Anterior cingulate cortex (tissue), 58 donors: ENCODE measurements around the gene CREB3L1.

Experiments
- DNase-seq, 58 donors: peaks; one replicate each; lab custom pipeline; 2025; lab: John Stamatoyannopoulos, UW

The CREB3L1 gene

DNA sequence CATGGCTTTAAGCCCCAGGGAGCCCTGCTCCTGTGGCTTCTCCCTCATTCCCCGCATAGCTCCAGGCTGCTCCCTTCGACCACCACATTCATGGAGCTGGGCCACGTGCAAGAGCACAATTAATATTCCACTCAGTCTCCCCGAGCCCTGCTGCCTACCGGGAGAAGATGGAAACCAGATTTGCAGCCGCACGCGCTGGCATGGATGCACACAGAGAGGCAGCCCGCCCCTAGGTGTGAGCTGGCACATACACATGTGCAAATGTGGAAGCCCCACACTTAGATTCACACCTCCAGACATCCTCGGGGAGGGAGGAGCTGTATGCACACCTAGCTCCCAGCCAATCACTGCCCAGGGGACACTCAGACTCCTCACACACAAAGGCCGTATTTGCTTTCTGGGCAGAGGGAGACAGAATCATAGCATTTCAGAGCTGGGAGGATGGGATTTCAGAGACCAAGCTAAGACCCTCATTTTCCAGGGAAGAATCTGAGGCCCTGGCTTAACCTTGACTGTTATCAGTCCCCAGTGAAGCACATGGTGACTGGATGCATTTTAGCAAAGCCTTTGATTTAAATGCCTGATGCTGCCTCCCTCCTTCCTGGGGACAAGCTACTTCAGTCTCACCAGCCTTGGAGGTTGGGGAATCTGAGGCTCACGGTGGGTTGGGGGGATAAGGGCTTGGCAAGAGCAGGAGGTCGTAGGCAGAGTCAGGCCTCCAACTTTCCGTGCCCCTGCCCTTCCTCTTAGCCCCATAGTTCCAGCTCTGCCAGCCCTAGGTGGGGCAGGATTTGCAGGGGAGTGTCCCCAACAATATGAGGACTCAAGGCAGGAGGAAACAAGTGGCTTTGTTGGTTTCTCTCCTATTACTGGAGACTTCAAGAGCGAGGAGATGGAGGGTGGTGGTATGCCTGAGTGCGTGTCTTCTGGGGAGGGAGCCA, 5.3 kb upstream of the CREB3L1 start:
- no peak for DNase-seq

GRCh38 chr11:46272816-46273427, 4.5 kb upstream of the CREB3L1 start:
- DNase-seq, result no peak

GRCh38 chr11:46273511-46274205, 3.8 kb upstream of the CREB3L1 start:
- DNase-seq, result no peak

GRCh38 chr11:46275964-46276641, 1.4 kb upstream of the CREB3L1 start:
- no peak for DNase-seq

DNA sequence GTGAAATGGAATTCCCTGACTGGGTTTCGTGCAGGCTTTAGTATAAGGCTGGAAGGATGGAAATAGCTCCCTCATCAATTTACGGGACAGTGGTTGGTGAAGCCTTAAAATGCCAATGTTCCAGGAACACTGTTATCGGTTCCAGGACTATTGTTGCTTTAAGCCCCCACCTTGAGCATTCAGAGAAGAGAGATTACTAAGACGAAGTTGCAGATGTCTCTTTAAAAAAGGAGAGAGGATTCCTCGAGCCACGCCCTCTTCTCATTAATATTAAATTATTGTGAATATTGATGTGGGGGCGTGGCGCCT, 195 bp upstream of the CREB3L1 start:
- DNase-seq, result peak in 2 of 58 donors; percentile 18 to 20

- peak in 4 of 58 donors; percentile 10 to 41 (median 17) for DNase-seq
Observed at GRCh38 chr11:46278387-46279125, 1.1 kb downstream of the CREB3L1 start.

DNA sequence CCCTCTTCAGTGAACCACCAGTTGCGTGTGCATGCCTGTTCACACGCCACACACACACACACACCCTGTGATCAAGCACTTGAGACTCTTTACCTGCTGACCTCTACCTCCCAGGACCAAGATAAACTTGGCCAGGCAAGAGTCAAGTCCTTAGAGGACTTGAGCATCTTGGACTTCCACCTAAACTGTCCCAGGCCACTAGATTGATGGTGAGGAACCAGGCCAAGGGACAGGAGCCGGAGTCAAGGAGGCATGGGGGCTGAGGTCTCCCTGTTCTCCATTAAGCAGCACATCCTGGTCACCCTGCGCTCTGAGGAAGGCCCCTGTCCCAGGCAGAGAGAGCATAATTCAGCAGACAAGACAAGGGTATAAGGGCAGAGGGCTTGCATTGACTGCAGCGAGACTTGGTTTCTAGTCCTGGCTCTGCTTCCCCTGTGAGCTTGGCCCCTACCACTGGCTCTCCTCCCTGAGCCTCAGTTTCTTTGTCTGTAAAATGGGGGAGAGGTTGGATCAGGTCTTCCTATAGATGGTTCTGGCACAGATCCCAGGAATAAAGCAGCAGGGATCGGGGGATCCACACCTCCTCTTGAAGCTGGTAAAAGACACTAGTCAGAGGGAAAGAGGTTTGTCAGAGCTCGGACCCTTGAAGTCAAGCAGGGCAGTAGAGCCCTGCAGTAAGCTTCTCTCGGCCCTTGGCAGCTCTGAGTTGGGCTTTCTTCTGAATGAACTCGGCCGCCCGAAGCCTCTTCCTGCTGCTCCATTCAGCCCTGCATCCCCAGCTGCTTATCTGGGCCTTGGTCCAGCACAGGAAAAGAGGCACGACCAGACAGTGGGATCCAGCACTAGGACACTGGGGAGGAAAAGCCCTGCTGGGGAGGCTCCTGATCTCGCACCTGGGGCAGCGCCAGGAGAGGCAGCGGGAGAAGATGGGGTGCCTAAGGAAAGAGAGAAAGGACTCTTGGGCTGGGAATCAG, 2.0 kb downstream of the CREB3L1 start:
- peak in 41 of 58 donors; percentile 4 to 66 (median 36) for DNase-seq

DNA sequence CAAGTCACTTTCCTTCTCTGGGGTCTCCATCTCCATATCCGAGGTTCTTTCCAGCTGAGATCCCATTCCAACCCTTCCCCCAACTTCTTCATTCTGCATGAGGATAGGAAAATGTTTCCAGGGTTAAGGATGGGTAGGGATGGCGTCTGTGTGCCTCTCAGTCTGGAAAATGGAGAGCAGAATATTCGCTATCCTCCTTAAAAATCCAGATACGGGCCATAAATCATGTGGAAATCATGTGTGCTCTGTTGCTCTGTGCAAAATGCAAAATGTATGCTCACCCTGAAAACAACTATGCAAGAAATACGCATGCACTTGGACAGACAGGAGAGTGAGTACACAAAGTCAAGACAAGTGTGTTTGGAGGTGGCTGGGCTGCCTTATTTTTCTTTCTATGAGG, 3.2 kb downstream of the CREB3L1 start:
- DNase-seq, result no peak

GRCh38 chr11:46281371-46281831, 3.9 kb downstream of the CREB3L1 start:
- no peak for DNase-seq

GRCh38 chr11:46285173-46285572, 7.7 kb downstream of the CREB3L1 start:
- DNase-seq, result no peak

DNA sequence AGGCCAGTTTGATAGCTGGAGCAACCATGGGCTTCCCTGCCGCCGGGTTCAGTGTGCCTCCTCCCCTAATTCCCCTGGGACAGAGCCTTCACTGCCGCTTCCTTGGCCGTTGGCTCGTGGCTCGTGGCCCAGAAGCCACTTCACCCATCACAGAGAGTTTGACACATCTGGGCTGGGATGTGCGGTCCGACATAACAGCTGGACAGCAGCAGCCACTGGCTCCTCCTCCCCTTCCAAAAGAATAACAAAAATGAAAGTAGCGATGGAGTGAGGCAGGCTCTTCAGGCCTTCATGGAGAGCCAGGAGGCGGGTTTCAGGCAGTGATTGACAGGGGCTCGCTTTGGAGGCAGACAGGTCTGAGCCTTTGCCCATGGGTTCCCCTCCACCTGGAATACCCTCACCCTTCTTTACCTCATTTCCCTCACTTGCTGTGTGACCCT, 8.2 kb downstream of the CREB3L1 start:
- no peak for DNase-seq

- no peak for DNase-seq
Observed at GRCh38 chr11:46286789-46287188, 9.3 kb downstream of the CREB3L1 start.

- DNase-seq, result no peak
Observed at GRCh38 chr11:46288451-46288850, 11.0 kb downstream of the CREB3L1 start.

DNA sequence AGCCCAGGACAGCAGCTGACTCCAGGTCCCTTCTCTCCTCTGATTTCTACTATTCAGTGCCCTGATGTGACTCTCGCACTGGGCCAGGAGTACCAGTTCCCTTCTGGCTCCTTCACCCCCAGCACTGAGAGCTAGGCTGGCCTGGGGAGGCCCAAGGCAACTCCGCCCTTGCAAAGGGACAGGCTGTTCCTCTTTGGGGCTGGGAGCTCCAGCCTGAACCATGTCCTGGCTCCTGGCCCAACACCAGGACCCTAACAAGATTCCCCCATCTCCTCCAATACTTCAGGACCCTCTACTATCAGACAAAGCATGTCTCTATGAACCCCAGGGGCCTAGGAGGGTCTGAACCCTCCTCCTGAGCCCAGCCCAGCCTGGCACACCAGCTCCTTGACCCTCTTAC, 12.5 kb downstream of the CREB3L1 start:
- DNase-seq, result no peak

GRCh38 chr11:46290598-46291309, 13.3 kb downstream of the CREB3L1 start:
- peak in 1 of 58 donors; percentile 17 for DNase-seq

- DNase-seq, result peak in 3 of 58 donors; percentile 12 to 23 (median 20)
Observed at GRCh38 chr11:46291441-46292150, 14.1 kb downstream of the CREB3L1 start.

- DNase-seq, result no peak
Observed at GRCh38 chr11:46293066-46293465, 15.6 kb downstream of the CREB3L1 start.
